ENCODE measurements around the gene DCHS1. TPM values are rescaled to one million over a fixed set of nuclear protein-coding genes. Genes with fewer than 3 reads are reported as not detected.

The DCHS1 gene
- total RNA-seq, 4 donors from 2014 or later, result 26.8 to 125 (median 73.6) TPM

- intact Hi-C loops (cut with DNase I; ENCODE audit: low total_unique reads), result loop anchor here (10.0 kb wide), 1 partner anchor 69 kb away; the partner anchor contains the start of gene MRPL17
- H3K4me1 ChIP-seq, result peaks cover 0 to 26% of the 10 kb centered on the region in 2 donors
- H3K4me3 ChIP-seq, result no peak overlapping the region
- no peaks in the 10 kb centered on the region for H3K9me3 ChIP-seq
- H3K27me3 ChIP-seq, result no peaks in the 10 kb centered on the region
- peak in 1 of 2 donors; percentile 14 for DNase-seq
- no peaks in the 10 kb centered on the region for H3K36me3 ChIP-seq
- H3K27ac ChIP-seq, result no peak overlapping the region
- TF ChIP-seq POLR2A (IDR thresholded peaks at IDR 0.05) (no peak), CTCF (IDR thresholded peaks at IDR 0.05) (no peak)
Measured at GRCh38 chr11:6615882-6616585, 39.6 kb downstream of the DCHS1 start.

GRCh38 chr11:6615046-6615445 is 40.6 kb downstream of the DCHS1 start:
- Histone ChIP-seq H3K9me3 (no peaks in the 10 kb centered on the region), H3K27ac (peak overlapping the region in 1 of 2 donors; percentile 29), H3K36me3 (no peaks in the 10 kb centered on the region), H3K4me3 (no peak overlapping the region), H3K27me3 (no peaks in the 10 kb centered on the region), H3K4me1 (peaks cover 0 to 30% of the 10 kb centered on the region in 2 donors)
- intact Hi-C loops (cut with DNase I; ENCODE audit: low total_unique reads), result loop anchor here (10.0 kb wide), 1 partner anchor 70 kb away; the partner anchor contains the start of gene MRPL17
- DNase-seq, result peak in 1 of 2 donors; percentile 12
- no peak for TF ChIP-seq POLR2A (IDR thresholded peaks at IDR 0.05)
- TF ChIP-seq CTCF (IDR thresholded peaks at IDR 0.05), result no peak

- TF ChIP-seq CTCF (IDR thresholded peaks at IDR 0.05) (no peak), POLR2A (IDR thresholded peaks at IDR 0.05) (no peak)
- intact Hi-C loops (cut with DNase I; ENCODE audit: low total_unique reads), result loop anchor here (10.0 kb wide), 1 partner anchor 70 kb away; the partner anchor contains the start of gene MRPL17
- Histone ChIP-seq H3K4me3 (no peak overlapping the region), H3K36me3 (no peaks in the 10 kb centered on the region), H3K27ac (no peak overlapping the region), H3K27me3 (no peaks in the 10 kb centered on the region), H3K9me3 (no peaks in the 10 kb centered on the region), H3K4me1 (peaks cover 0 to 25% of the 10 kb centered on the region in 2 donors)
- DNase-seq, result peak in 1 of 2 donors; percentile 12
Measured at GRCh38 chr11:6614446-6614845, 41.2 kb downstream of the DCHS1 start.

- Histone ChIP-seq H3K27me3 (no peaks in the 10 kb centered on the region), H3K4me1 (peaks cover under 1 to 25% of the 10 kb centered on the region in 2 donors), H3K4me3 (no peak overlapping the region), H3K9me3 (no peaks in the 10 kb centered on the region), H3K36me3 (no peaks in the 10 kb centered on the region), H3K27ac (peak overlapping the region; percentile 99)
- intact Hi-C loops (cut with DNase I; ENCODE audit: low total_unique reads), result loop anchor here (10.0 kb wide), 1 partner anchor 71 kb away; the partner anchor contains the start of gene MRPL17
- no peak for DNase-seq
- no peak for TF ChIP-seq POLR2A (IDR thresholded peaks at IDR 0.05)
- no peak for TF ChIP-seq CTCF (IDR thresholded peaks at IDR 0.05)
Measured at GRCh38 chr11:6613496-6613895, 42.1 kb downstream of the DCHS1 start.

All from uterus (tissue), 4 donors.